ENCODE data around the gene KCNMB1.

DNA sequence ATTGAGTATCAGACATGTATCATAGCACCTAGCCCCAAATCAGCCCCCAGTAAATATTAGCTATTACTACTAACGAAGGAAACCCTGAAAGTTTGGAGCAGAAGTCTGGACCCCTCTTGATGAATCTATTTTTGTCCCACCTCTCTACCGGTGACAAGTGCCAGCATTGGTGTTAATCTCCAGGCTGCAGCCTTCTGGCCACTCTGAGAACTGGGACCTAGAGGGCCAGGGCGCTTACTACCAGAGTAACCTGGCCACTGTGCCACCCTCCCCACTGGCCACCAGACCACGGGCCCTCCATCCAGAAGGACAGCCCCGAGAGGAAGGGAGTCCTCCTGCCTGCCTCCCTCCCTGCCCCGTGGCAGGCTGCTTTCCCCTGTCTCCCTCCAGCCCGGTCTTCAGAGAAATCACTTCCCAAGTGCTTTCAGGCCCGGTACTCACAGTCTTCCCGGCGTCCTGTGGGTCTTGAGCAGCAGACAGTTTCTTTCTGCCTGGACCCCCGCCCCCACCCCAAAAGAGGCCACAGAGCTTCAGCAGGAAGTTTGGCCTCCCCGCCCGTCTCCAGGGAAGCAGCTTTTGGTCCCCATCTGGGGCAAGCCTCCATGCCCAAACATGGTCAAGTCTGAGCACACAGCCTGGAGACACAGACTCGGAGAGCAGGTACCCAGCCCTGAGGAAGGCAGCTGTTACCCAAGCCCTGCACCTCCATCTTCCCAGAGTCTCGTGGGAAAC lies at the start of gene KCNMB1:
- no peak for TF ChIP-seq MAX (CRISPR knock-in tag; IDR thresholded peaks at IDR 0.05)
- TF ChIP-seq SP1 (CRISPR knock-in tag; conservative IDR thresholded peaks at IDR 0.05): no peak
- no peak for TF ChIP-seq CREB1 (CRISPR knock-in tag; IDR thresholded peaks at IDR 0.05)
- TF ChIP-seq, protein P1, sequence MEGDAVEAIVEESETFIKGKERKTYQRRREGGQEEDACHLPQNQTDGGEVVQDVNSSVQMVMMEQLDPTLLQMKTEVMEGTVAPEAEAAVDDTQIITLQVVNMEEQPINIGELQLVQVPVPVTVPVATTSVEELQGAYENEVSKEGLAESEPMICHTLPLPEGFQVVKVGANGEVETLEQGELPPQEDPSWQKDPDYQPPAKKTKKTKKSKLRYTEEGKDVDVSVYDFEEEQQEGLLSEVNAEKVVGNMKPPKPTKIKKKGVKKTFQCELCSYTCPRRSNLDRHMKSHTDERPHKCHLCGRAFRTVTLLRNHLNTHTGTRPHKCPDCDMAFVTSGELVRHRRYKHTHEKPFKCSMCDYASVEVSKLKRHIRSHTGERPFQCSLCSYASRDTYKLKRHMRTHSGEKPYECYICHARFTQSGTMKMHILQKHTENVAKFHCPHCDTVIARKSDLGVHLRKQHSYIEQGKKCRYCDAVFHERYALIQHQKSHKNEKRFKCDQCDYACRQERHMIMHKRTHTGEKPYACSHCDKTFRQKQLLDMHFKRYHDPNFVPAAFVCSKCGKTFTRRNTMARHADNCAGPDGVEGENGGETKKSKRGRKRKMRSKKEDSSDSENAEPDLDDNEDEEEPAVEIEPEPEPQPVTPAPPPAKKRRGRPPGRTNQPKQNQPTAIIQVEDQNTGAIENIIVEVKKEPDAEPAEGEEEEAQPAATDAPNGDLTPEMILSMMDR (IDR thresholded peaks at IDR 0.05): no peak
- no peak for TF ChIP-seq TEAD4 (CRISPR knock-in tag; IDR thresholded peaks at IDR 0.05)
- TF ChIP-seq ELF4 (CRISPR knock-in tag; IDR thresholded peaks at IDR 0.05; ENCODE audit: low read depth): no peak
- no peak for TF ChIP-seq MYBL2 (CRISPR knock-in tag; IDR thresholded peaks at IDR 0.05)
- TF ChIP-seq, protein P2, sequence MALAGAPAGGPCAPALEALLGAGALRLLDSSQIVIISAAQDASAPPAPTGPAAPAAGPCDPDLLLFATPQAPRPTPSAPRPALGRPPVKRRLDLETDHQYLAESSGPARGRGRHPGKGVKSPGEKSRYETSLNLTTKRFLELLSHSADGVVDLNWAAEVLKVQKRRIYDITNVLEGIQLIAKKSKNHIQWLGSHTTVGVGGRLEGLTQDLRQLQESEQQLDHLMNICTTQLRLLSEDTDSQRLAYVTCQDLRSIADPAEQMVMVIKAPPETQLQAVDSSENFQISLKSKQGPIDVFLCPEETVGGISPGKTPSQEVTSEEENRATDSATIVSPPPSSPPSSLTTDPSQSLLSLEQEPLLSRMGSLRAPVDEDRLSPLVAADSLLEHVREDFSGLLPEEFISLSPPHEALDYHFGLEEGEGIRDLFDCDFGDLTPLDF (CRISPR knock-in tag; IDR thresholded peaks at IDR 0.05): no peak
- no peak for TF ChIP-seq E2F5 (CRISPR knock-in tag; IDR thresholded peaks at IDR 0.05)
